Smooth muscle cell (in vitro differentiated cells): ENCODE data around the gene RBM24. TPM values are rescaled to one million over a fixed set of nuclear protein-coding genes. Genes with fewer than 3 reads are reported as not detected.
"Not testable (repeated sequence)": the region's sequence is repeated elsewhere in the genome, so short reads cannot be mapped to it uniquely, and the experiment has no call there.

Source experiments
- DNase-seq: peaks from one replicate; lab custom pipeline; 2025; ENCODE audit not compliant: unreplicated experiment; lab: John Stamatoyannopoulos, UW
- H2AFZ ChIP-seq: fragments of 200-600 bp; sonication (generic); 2 replicates; pipeline ENCODE4 v1.6.0; 2016; ENCODE audit warnings: antibody characterized with exemption, low read depth, mild to moderate bottlenecking
- H3F3A ChIP-seq: fragments of 200-600 bp; sonication (generic); 2 replicates; pipeline ENCODE4 v1.6.0; 2017; ENCODE audit warnings: antibody characterized with exemption, low read depth
- H3K27ac ChIP-seq: fragments of 200-600 bp; sonication (generic); 2 replicates; pipeline ENCODE4 v1.5.1; 2016; ENCODE audit warnings: low read depth, mild to moderate bottlenecking
- H3K27me3 ChIP-seq: fragments of 200-600 bp; sonication (generic); 2 replicates; pipeline ENCODE4 v1.6.1; 2016; ENCODE audit warnings: low read depth, mild to moderate bottlenecking
- H3K36me3 ChIP-seq: fragments of 200-600 bp; sonication (generic); 2 replicates; pipeline ENCODE4 v1.5.1; 2016; ENCODE audit warnings: low read depth
- H3K4me1 ChIP-seq: fragments of 200-600 bp; sonication (generic); 2 replicates; pipeline ENCODE4 v1.5.1; 2016; ENCODE audit warnings: low read depth
- H3K4me2 ChIP-seq: fragments of 200-600 bp; sonication (generic); 2 replicates; pipeline ENCODE4 v1.6.0; 2016; ENCODE audit warnings: mild to moderate bottlenecking
- H3K4me3 ChIP-seq: fragments of 200-600 bp; sonication (generic); 2 replicates; pipeline ENCODE4 v1.5.1; 2016; ENCODE audit warnings: mild to moderate bottlenecking
- H3K79me2 ChIP-seq: fragments of 200-600 bp; sonication (generic); 2 replicates; pipeline ENCODE4 v1.6.0; 2016; ENCODE audit warnings: low read depth, mild to moderate bottlenecking
- H3K9ac ChIP-seq: fragments of 200-600 bp; sonication (generic); 2 replicates; pipeline ENCODE4 v1.6.0; 2016; ENCODE audit warnings: low read depth
- H3K9me3 ChIP-seq: fragments of 200-600 bp; sonication (generic); replicated peaks from 2 replicates; pipeline ENCODE4 v1.5.1; 2016; ENCODE audit warnings: low read depth
- H4K20me1 ChIP-seq: fragments of 200-600 bp; sonication (generic); 2 replicates; pipeline ENCODE4 v1.6.0; 2016; ENCODE audit warnings: low read depth
- CTCF ChIP-seq: fragments of 200-600 bp; sonication (generic); IDR thresholded peaks from 2 replicates; pipeline ENCODE4 v1.5.1; 2017; ENCODE audit warnings: borderline replicate concordance, mild to moderate bottlenecking, antibody characterized with exemption; ENCODE audit not compliant: insufficient read depth, poor library complexity, severe bottlenecking
- WGBS: methylation state at CpG from one replicate; pipeline ENCODE4 v1.1.7; 2016; ENCODE audit warnings: low lambda C conversion rate; 5-methylcytosine and 5-hydroxymethylcytosine counted together
- polyA plus RNA-seq: library from polyadenylated mRNA; unstranded; fragments of >200 nt; fragmentation: Nextera tagmentation; extraction: Ambion mirVana; gene quantifications from 2 replicates; pipeline ENCODE4 v1.2.1, GENCODE V29; 2016
- total RNA-seq: library from RNA; depleted of rRNA; stranded (reverse); fragments of >200 nt; gene quantifications from 2 replicates; pipeline ENCODE4 v1.2.3, GENCODE V29; 2014

Gene RBM24
- total and polyA plus RNA-seq, 2 experiments from 2014 or later, result 5.8 to 6.2 TPM

DNA sequence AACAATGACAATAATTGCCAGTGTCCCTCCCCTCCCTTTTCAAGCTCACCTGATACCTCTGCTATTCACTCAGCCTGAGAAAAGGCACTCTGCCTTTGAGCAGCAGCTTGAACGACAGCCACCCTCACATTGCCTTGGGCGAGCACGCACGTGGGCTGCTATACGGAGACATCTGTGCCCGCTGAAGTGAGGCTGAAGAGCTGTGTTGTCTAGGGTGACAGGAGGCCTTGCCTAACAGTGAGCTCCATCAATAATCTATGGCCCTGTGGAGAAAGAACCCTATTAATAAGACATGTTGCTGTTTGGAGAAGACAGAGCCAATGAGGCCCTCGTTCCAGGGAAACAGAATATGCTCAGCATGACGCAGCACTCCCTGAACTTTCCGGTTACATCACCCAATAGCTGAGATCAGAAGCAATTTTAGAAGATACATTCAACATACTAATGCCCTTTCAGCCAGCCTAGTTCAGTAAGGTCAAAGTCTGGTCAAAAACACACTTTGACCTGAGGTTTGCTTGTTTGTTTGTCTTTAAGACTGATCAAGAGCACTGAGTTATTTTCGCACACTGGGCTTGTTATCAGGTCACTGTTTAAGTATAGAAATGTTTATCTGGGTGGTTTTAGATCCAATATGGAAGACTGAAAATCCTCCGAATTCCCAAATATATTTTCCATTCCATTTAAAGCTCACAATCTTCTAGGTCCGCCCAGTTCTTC, 30.6 kb downstream of the RBM24 start:
- 71% methylated on average over 12 of the region's 12 CpGs for WGBS
- DNase-seq, result no peak

GRCh38 chr6:17313238-17313637, 32.1 kb downstream of the RBM24 start:
- not testable (repeated sequence) for H3K4me2 ChIP-seq, H3K27me3 ChIP-seq, H3K4me1 ChIP-seq, H3F3A ChIP-seq, H3K79me2 ChIP-seq, H3K9me3 ChIP-seq, H3K36me3 ChIP-seq, DNase-seq, H2AFZ ChIP-seq, H3K27ac ChIP-seq, H4K20me1 ChIP-seq, H3K9ac ChIP-seq, H3K4me3 ChIP-seq
- 98% methylated on average over 7 of the region's 7 CpGs for WGBS

More for the DNA sequence above, 30.6 kb downstream of the RBM24 start:
- no peaks in the 10 kb centered on the region for H3K36me3 ChIP-seq
- H3K4me1 ChIP-seq, result no peaks in the 10 kb centered on the region
- no peaks in the 10 kb centered on the region for H3K9me3 ChIP-seq
- peak overlapping the region; percentile 32 for H2AFZ ChIP-seq
- H3K27me3 ChIP-seq, result no peaks in the 10 kb centered on the region
- no peaks in the 10 kb centered on the region for H3F3A ChIP-seq
- H3K79me2 ChIP-seq, result no peaks in the 10 kb centered on the region
- H4K20me1 ChIP-seq, result no peaks in the 10 kb centered on the region
- H3K4me2 ChIP-seq, result peak overlapping the region; percentile 21
- no peak overlapping the region for H3K9ac ChIP-seq
- no peak for TF ChIP-seq CTCF
- no peak overlapping the region for H3K27ac ChIP-seq
- H3K4me3 ChIP-seq, result no peak overlapping the region

GRCh38 chr6:17313971-17314370, 32.8 kb downstream of the RBM24 start:
- Histone ChIP-seq H2AFZ (no peak overlapping the region), H3K4me3 (no peak overlapping the region), H3K79me2 (no peaks in the 10 kb centered on the region), H3K9ac (no peak overlapping the region), H3K36me3 (no peaks in the 10 kb centered on the region), H4K20me1 (no peaks in the 10 kb centered on the region), H3F3A (no peaks in the 10 kb centered on the region), H3K4me1 (no peaks in the 10 kb centered on the region), H3K27ac (no peak overlapping the region), H3K4me2 (no peak overlapping the region), H3K9me3 (no peaks in the 10 kb centered on the region), H3K27me3 (no peaks in the 10 kb centered on the region)
- WGBS, result 95% methylated on average over 6 of the region's 6 CpGs
- no peak for TF ChIP-seq CTCF
- no peak for DNase-seq

GRCh38 chr6:17315262-17315661, 34.1 kb downstream of the RBM24 start:
- no peak overlapping the region for H2AFZ ChIP-seq
- no peaks in the 10 kb centered on the region for H3F3A ChIP-seq
- H3K9ac ChIP-seq, result no peak overlapping the region
- no peaks in the 10 kb centered on the region for H3K27me3 ChIP-seq
- WGBS, result 94% methylated on average over 3 of the region's 3 CpGs
- H3K9me3 ChIP-seq, result no peaks in the 10 kb centered on the region
- no peak overlapping the region for H3K4me2 ChIP-seq
- no peak overlapping the region for H3K27ac ChIP-seq
- TF ChIP-seq CTCF, result no peak
- H3K36me3 ChIP-seq, result no peaks in the 10 kb centered on the region
- no peak for DNase-seq
- H4K20me1 ChIP-seq, result no peaks in the 10 kb centered on the region
- no peak overlapping the region for H3K4me3 ChIP-seq
- H3K4me1 ChIP-seq, result no peaks in the 10 kb centered on the region
- H3K79me2 ChIP-seq, result no peaks in the 10 kb centered on the region
